K562 (cell line): Measurements from ENCODE around the gene TMEM200B. TPM values are rescaled to one million over a fixed set of nuclear protein-coding genes. Genes with fewer than 3 reads are reported as not detected.
A peak's percentile ranks its signal among the peaks of the same experiment; 100 is the strongest.

Source experiments
- ARID1B ChIP-seq: fragments of 450-650 bp; IDR thresholded peaks from 2 replicates; pipeline ENCODE4 v1.6.1; 2016; ENCODE audit warnings: antibody characterized with exemption, mild to moderate bottlenecking, inconsistent platforms
- ATF1 ChIP-seq, 2 experiments: fragments of 450-650 bp in 1 of 2; IDR thresholded peaks; 2 replicates each; pipeline ENCODE4 v1.6.1; 2016; ENCODE audit warnings: missing compliant biosample characterization in 1 of 2, missing genetic modification characterization in 1 of 2
- ATF7 ChIP-seq: fragments of 450-650 bp; IDR thresholded peaks from 2 replicates; pipeline ENCODE4 v1.7.1; 2014; ENCODE audit warnings: mild to moderate bottlenecking, moderate library complexity
- CHD4 ChIP-seq: fragments of 200-600 bp; sonication (generic); IDR thresholded peaks from 3 replicates; pipeline ENCODE4 v1.6.1; 2012; ENCODE audit warnings: low read depth, mild to moderate bottlenecking, mixed read lengths, low read length, inconsistent platforms; ENCODE audit not compliant: insufficient read depth, insufficient replicate concordance, poor library complexity, severe bottlenecking
- FOSL1 ChIP-seq: fragments of 200-800 bp; sonication (Bioruptor generic); conservative IDR thresholded peaks from 2 replicates; pipeline ENCODE4 v1.6.1; 2016; ENCODE audit warnings: missing genetic modification characterization, missing compliant biosample characterization
- GATAD2B ChIP-seq: fragments of 450-650 bp; IDR thresholded peaks from 2 replicates; pipeline ENCODE4 v1.6.1; 2017; ENCODE audit warnings: mild to moderate bottlenecking, borderline replicate concordance
- HES1 ChIP-seq: fragments of 450-650 bp; IDR thresholded peaks from 2 replicates; pipeline ENCODE4 v1.6.1; 2016; ENCODE audit warnings: low read depth, mild to moderate bottlenecking, moderate library complexity
- HNRNPH1 ChIP-seq: fragments of 200-400 bp; formaldehyde crosslinking; optimal IDR thresholded peaks from 2 replicates; pipeline ENCODE3; 2017; ENCODE audit warnings: low read depth, mild to moderate bottlenecking, low read length, moderate library complexity
- L3MBTL2 ChIP-seq: fragments of 450-650 bp; IDR thresholded peaks from 2 replicates; pipeline ENCODE4 v1.6.1; 2016; ENCODE audit warnings: mild to moderate bottlenecking, moderate library complexity
- MAFF ChIP-seq: IDR thresholded peaks from 2 replicates; pipeline ENCODE4 v1.6.1; 2012; ENCODE audit warnings: low read length, improper control_type of control experiment
- MIER1 ChIP-seq: fragments of 450-650 bp; IDR thresholded peaks from 2 replicates; pipeline ENCODE4 v1.6.1; 2016; ENCODE audit warnings: antibody characterized with exemption, mild to moderate bottlenecking, low read depth
- NR4A1 ChIP-seq, 2 experiments: fragments of 250-450 bp in 1 of 2; fragments of 450-650 bp in 1 of 2; sonication (Bioruptor Pico) in 1 of 2; IDR thresholded peaks; 2 replicates each; pipeline versions ENCODE4 v1.4.0 to v1.6.1; 2016 to 2020; ENCODE audit warnings: mild to moderate bottlenecking in 2 of 2, missing compliant biosample characterization in 1 of 2, missing genetic modification characterization in 1 of 2, moderate library complexity in 1 of 2
- PCBP1 ChIP-seq: fragments of 200-400 bp; formaldehyde crosslinking; IDR thresholded peaks from 2 replicates; pipeline ENCODE4 v1.6.1; 2018; ENCODE audit warnings: mild to moderate bottlenecking, low read depth, low read length; ENCODE audit not compliant: poor library complexity, severe bottlenecking
- PHTF2 ChIP-seq: fragments of 250-450 bp; sonication (Bioruptor Pico); IDR thresholded peaks from 2 replicates; pipeline ENCODE4 v1.5.0; 2021; ENCODE audit warnings: mild to moderate bottlenecking
- PKNOX1 ChIP-seq: fragments of 450-650 bp; IDR thresholded peaks from 2 replicates; pipeline ENCODE4 v1.6.1; 2016
- POLR2AphosphoS2 ChIP-seq: IDR thresholded peaks from 2 replicates; pipeline ENCODE4 v1.6.1; 2012; ENCODE audit warnings: low read length, improper control_type of control experiment
- PRMT5 ChIP-seq: sonication (generic); formaldehyde crosslinking; IDR thresholded peaks from 2 replicates; pipeline ENCODE4 v1.5.0; 2020; ENCODE audit warnings: missing genetic modification reagents
- PYGO2 ChIP-seq: fragments of 450-650 bp; IDR thresholded peaks from 2 replicates; pipeline ENCODE4 v1.6.1; 2016; ENCODE audit warnings: mild to moderate bottlenecking, missing genetic modification characterization, moderate library complexity, missing compliant biosample characterization
- RBM25 ChIP-seq: fragments of 200-400 bp; formaldehyde crosslinking; IDR thresholded peaks from 2 replicates; pipeline ENCODE4 v1.6.1; 2018; ENCODE audit warnings: low read length, low read depth, moderate library complexity; ENCODE audit not compliant: severe bottlenecking
- RNF2 ChIP-seq: sonication (generic); IDR thresholded peaks from 2 replicates; pipeline ENCODE4 v1.6.1; 2016
- SIN3A ChIP-seq, 2 experiments: fragments of 150-350 bp in 1 of 2; IDR thresholded peaks; 2 replicates each; pipeline ENCODE4 v1.6.1; 2011 to 2016; ENCODE audit warnings: borderline replicate concordance in 2 of 2, low read depth in 2 of 2, low read length in 2 of 2, mild to moderate bottlenecking in 2 of 2, moderate library complexity in 2 of 2; ENCODE audit not compliant: control insufficient read depth in 1 of 2
- TCF7L2 ChIP-seq: fragments of 150-350 bp; IDR thresholded peaks from 2 replicates; pipeline ENCODE4 v1.6.1; 2016; ENCODE audit warnings: low read depth, mild to moderate bottlenecking, low read length, moderate library complexity
- ZBTB17 ChIP-seq: fragments of 450-650 bp; formaldehyde crosslinking; IDR thresholded peaks from 2 replicates; pipeline ENCODE4 v1.4.0; 2020; ENCODE audit warnings: mild to moderate bottlenecking
- ZNF263 ChIP-seq: sonication (generic); formaldehyde crosslinking; IDR thresholded peaks from 2 replicates; pipeline ENCODE4 v1.8.0; 2022; ENCODE audit warnings: mild to moderate bottlenecking, missing genetic modification reagents, borderline replicate concordance
- ZNF79 ChIP-seq: fragments of 250-450 bp; sonication (Bioruptor Pico); IDR thresholded peaks from 2 replicates; pipeline ENCODE4 v1.4.0; 2020; ENCODE audit warnings: low read depth, mild to moderate bottlenecking, moderate library complexity
- polyA plus RNA-seq, 8 experiments: library from polyadenylated mRNA; depleted of rRNA in 4 of 8; stranded (reverse) in 5 of 8; unstranded in 3 of 8; fragments of >200 nt; fragmentation: Nextera tagmentation in 2 of 8; fragmentation: Illumina TruSeq in 1 of 8; extraction: Ambion mirVana in 2 of 8; extraction: Trizol in 1 of 8; gene quantifications; 2 replicates each; pipeline versions ENCODE4 v1.2.1 to v1.2.3, GENCODE V29; 2011 to 2014; ENCODE audit warnings: inconsistent platforms in 1 of 8, missing spikeins in 1 of 8
- total RNA-seq, 7 experiments: library from RNA; depleted of rRNA in 6 of 7; stranded (reverse); fragments of >200 nt in 6 of 7; fragmentation: Illumina TruSeq in 2 of 7; extraction: Trizol in 2 of 7; gene quantifications; 2 replicates each; pipeline versions ENCODE4 v1.2.1 to v1.2.3, GENCODE V29; 2011 to 2021; ENCODE audit warnings: low replicate concordance in 1 of 7
- TF ChIP-seq, protein P1 (sequence below): IDR thresholded peaks from 3 replicates; pipeline ENCODE4 v1.6.1; 2011; ENCODE audit warnings: borderline replicate concordance, mild to moderate bottlenecking; ENCODE audit not compliant: insufficient read length, insufficient read depth

Gene TMEM200B
- total and polyA plus RNA-seq, 9 of the 15 experiments (the other 6 are each of a cell fraction or from before 2014, with no cell fraction given) = 0.04 to 0.35 (median 0.10) TPM; not detected in 1

DNA sequence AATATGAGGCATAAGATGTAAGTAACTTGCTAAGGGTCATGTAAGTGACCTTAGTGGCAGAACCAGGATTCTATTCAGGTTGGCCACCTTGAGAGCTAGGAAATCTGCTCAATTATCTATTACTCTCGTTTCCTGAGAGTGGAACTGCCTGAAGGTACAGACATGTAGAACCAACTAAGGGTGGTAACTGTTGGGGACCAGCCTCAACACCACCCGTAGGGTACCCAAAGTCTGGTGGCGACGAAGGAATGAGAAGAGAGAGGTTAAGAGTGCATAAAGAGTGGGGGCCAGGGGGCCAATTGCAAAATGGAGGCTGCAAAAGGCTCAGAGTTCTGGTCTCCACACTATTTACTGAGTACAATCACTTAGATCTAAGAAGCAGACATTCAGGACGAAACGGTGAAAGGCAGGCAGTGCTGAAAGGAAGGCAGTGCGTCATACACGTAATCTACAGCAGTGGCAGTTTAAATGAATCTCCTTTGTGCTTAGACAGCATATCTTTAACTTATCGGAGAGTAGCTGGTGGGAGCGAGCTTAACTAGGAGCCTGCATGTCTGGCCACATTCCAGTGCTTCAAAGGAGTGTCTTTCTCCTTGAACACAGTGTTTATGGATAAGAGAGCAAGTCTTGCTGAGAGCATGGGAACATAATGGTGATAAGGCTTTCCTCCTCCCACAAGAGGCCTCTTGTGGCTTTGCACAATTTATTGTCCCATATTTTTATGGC, 33.0 kb upstream of the TMEM200B start (continued):
- peak; percentile 88; the same call in 1 of the 2 replicates for TF ChIP-seq GATAD2B
- TF ChIP-seq HES1 = peak; percentile 88; the same call in 1 of the 2 replicates
- TF ChIP-seq PCBP1 = no peak
- TF ChIP-seq PHTF2 (CRISPR knock-in tag) = no peak
- TF ChIP-seq FOSL1 (tag) = peak; percentile 92
- 0 out of 2 replicates have a peak, but pooled peaks have one; percentile 78 for TF ChIP-seq POLR2AphosphoS2
- peak; percentile 67; the same call in 1 of the 2 replicates for TF ChIP-seq MIER1
- no peak for TF ChIP-seq RBM25
- TF ChIP-seq CHD4 = no peak
- TF ChIP-seq ZNF263 = peak; percentile 28; the same call in 1 of the 2 replicates
- 0 out of 2 replicates have a peak, but pooled peaks have one; percentile 69 for TF ChIP-seq NR4A1 (CRISPR knock-in tag; IDR thresholded peaks at IDR 0.05)
- TF ChIP-seq NR4A1 (tag; IDR thresholded peaks at IDR 0.05) = peak; percentile 70; the same call in 1 of the 2 replicates
- TF ChIP-seq ZNF79 = 0 out of 2 replicates have a peak, but pooled peaks have one; percentile 65
- no peak for TF ChIP-seq PRMT5
- peak; percentile 81 for TF ChIP-seq ZBTB17 (CRISPR knock-in tag)
- peak; percentile 98 for TF ChIP-seq ARID1B
- TF ChIP-seq SIN3A (IDR thresholded peaks at IDR 0.05; ENCODE audit: borderline replicate concordance in 2 of 2, control insufficient read depth in 1 of 2, low read depth in 2 of 2, low read length in 2 of 2) = no peak
- TF ChIP-seq L3MBTL2 = peak; percentile 86
- TF ChIP-seq ATF7 = peak; percentile 96
- TF ChIP-seq HNRNPH1 = no peak
- TF ChIP-seq RNF2 = peak; percentile 95
- peak; percentile 78; the same call in 1 of the 2 replicates for TF ChIP-seq TCF7L2
- 0 out of 2 replicates have a peak, but pooled peaks have one; percentile 47 for TF ChIP-seq PYGO2 (tag)
- TF ChIP-seq MAFF = peak; percentile 95
- TF ChIP-seq PKNOX1 = peak; percentile 91
- TF ChIP-seq, protein P1, sequence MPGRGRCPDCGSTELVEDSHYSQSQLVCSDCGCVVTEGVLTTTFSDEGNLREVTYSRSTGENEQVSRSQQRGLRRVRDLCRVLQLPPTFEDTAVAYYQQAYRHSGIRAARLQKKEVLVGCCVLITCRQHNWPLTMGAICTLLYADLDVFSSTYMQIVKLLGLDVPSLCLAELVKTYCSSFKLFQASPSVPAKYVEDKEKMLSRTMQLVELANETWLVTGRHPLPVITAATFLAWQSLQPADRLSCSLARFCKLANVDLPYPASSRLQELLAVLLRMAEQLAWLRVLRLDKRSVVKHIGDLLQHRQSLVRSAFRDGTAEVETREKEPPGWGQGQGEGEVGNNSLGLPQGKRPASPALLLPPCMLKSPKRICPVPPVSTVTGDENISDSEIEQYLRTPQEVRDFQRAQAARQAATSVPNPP = no peak
- no peak for TF ChIP-seq ATF1 (CRISPR knock-in tag; IDR thresholded peaks at IDR 0.05)
- TF ChIP-seq ATF1 (tag; IDR thresholded peaks at IDR 0.05) = peak; percentile 95
